OCI-LY7 (cell line): ENCODE measurements around the gene PIAS4. TPM values are rescaled to one million over a fixed set of nuclear protein-coding genes. Genes with fewer than 3 reads are reported as not detected.

ENCODE experiments used
- BruUV-seq: library from RNA; stranded (reverse); fragments of 400-500 nt; replicated peaks from 2 replicates; lab custom pipeline; 2021; lab: Mats Ljungman, UMichigan
- CTCF ChIA-PET: fragments of 300-600 bp; sonication (Branson Sonifier 250); formaldehyde crosslinking; loops from one replicate; lab custom pipeline; 2022; ENCODE audit warnings: antibody characterized with exemption; ENCODE audit not compliant: unreplicated experiment; lab: Charles Lee
- POLR2A ChIA-PET: fragments of 300-600 bp; sonication (Branson Sonifier 250); formaldehyde crosslinking; loops from one replicate; lab custom pipeline; 2022; ENCODE audit warnings: antibody characterized with exemption; lab: Charles Lee
- DNase-seq: peaks from one replicate; pipeline ENCODE4 v3.0.0-alpha.2; 2015; ENCODE audit warnings: low spot score
- H2AFZ ChIP-seq: fragments of 200-600 bp; sonication (generic), shearing (Covaris generic); 2 replicates; pipeline ENCODE4 v1.6.1; 2014; ENCODE audit warnings: mild to moderate bottlenecking, antibody characterized with exemption, low read length, moderate library complexity
- H3K27ac ChIP-seq: fragments of 200-600 bp; sonication (generic); 2 replicates; pipeline ENCODE4 v1.5.1; 2014; ENCODE audit warnings: mixed run types, low read depth, mild to moderate bottlenecking, moderate library complexity, low read length, inconsistent platforms; ENCODE audit not compliant: poor library complexity, severe bottlenecking
- H3K36me3 ChIP-seq: fragments of 200-600 bp; sonication (generic); 2 replicates; pipeline ENCODE4 v1.6.1; 2014; ENCODE audit warnings: mild to moderate bottlenecking, antibody characterized with exemption, low read length, moderate library complexity, mixed read lengths; ENCODE audit not compliant: insufficient read depth
- H3K4me1 ChIP-seq: fragments of 200-600 bp; sonication (generic); 2 replicates; pipeline ENCODE4 v1.5.1; 2014; ENCODE audit warnings: mild to moderate bottlenecking, low read length; ENCODE audit not compliant: insufficient read depth, poor library complexity, severe bottlenecking
- H3K4me2 ChIP-seq: fragments of 200-600 bp; sonication (generic); 2 replicates; pipeline ENCODE4 v1.6.1; 2014; ENCODE audit warnings: mild to moderate bottlenecking, low read length
- H3K4me3 ChIP-seq: fragments of 200-600 bp; sonication (generic); 2 replicates; pipeline ENCODE4 v1.5.1; 2014; ENCODE audit warnings: mild to moderate bottlenecking, low read depth, low read length; ENCODE audit not compliant: poor library complexity, severe bottlenecking
- H3K79me2 ChIP-seq: fragments of 200-600 bp; sonication (generic); 2 replicates; pipeline ENCODE4 v1.6.1; 2016; ENCODE audit warnings: low read depth, mild to moderate bottlenecking, low read length, moderate library complexity, mixed read lengths; ENCODE audit not compliant: insufficient read depth
- H3K9me2 ChIP-seq: fragments of 200-600 bp; sonication (generic); 2 replicates; pipeline ENCODE4 v1.6.1; 2016; ENCODE audit warnings: mild to moderate bottlenecking, low read length, mixed read lengths; ENCODE audit not compliant: insufficient read depth
- H3K9me3 ChIP-seq: fragments of 200-600 bp; sonication (generic); 2 replicates; pipeline ENCODE4 v1.6.1; 2014; ENCODE audit warnings: mild to moderate bottlenecking, mixed run types, low read length, mixed read lengths
- H4K20me1 ChIP-seq: fragments of 200-600 bp; sonication (generic); 2 replicates; pipeline ENCODE4 v1.6.1; 2014; ENCODE audit warnings: mild to moderate bottlenecking, antibody characterized with exemption, low read length, moderate library complexity, mixed read lengths; ENCODE audit not compliant: insufficient read depth
- EZH2phosphoT487 ChIP-seq: fragments of 200-600 bp; sonication (generic); IDR thresholded peaks from 2 replicates; pipeline ENCODE4 v1.6.1; 2018; ENCODE audit warnings: low read depth, borderline replicate concordance, mild to moderate bottlenecking, mixed run types, antibody characterized with exemption, low read length, moderate library complexity, mixed read lengths
- intact Hi-C: fragments of 100-400 bp; cut with micrococcal nuclease; formaldehyde crosslinking; loops from one replicate; pipeline ENCODE4 v1.10.0; 2022; ENCODE audit not compliant: unreplicated experiment
- total RNA-seq, 2 experiments: library from RNA; depleted of rRNA in 1 of 2; stranded (reverse); fragments of >200 nt in 1 of 2; shearing (Covaris generic) in 1 of 2; gene quantifications; 2 replicates each; pipeline ENCODE4 v1.2.3, GENCODE V29; 2014 to 2022
- TF ChIP-seq, protein P1 (sequence below): fragments of 200-600 bp; sonication (generic); conservative IDR thresholded peaks from 2 replicates; pipeline ENCODE4 v1.5.1; 2014; ENCODE audit warnings: mild to moderate bottlenecking, antibody characterized with exemption, low read length, moderate library complexity, mixed read lengths

PIAS4 gene
- total RNA-seq, 2 experiments from 2014 or later, result 25.3 to 35.0 TPM

DNA sequence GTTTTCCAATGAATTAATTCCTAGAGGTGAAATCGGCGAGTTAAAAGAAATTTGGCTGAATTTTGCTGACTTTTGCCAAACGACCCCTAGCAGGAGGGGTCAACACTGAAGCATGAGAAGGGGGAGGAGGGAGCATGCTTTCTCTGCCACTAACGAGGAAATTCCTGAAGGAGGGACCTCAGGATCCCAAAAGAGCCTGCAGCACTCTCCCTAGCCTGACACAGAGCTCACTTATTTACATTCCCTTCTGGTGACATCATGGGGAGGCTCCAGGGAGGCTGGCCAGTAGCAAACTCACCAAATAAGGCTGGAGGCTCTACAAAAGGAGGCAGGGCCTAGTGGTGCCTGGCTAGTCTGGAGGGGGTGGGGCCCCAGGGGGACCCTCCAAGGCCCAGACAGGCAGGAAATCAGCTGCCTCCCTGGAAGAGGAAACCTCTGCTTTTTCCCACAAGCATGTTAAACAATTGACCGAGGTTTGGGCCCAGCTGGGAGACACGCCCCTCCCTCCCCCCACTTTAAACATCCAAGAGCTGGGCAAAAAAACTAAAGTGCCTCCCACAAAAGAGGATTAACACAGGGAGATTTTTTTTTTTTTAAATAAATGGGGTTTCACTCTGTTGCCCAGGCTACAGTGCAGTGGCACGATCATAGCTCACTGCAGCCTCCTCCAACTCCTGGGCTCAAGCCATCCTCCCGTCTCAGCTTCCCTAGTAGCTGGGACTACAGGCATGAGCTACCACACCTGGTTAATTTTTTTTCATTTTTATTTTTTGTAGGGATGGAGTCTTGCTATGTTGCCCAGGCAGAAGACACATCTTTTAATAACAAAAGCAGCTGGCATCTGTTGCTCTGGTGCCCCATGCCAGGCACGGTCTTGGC lies 38.7 kb upstream of the PIAS4 start:
- intact Hi-C loops, result no loop called here
- CTCF ChIA-PET, result interaction anchor here (0.5 kb wide), 1 partner anchor 13 kb away, joined by 4 read pairs; no protein-coding TSS in a partner anchor
- BruUV-seq, result no TSS peak
- no peaks in the 10 kb centered on the region; the same call in 1 of the 2 replicates for H4K20me1 ChIP-seq
- no peak overlapping the region for H3K27ac ChIP-seq
- H3K4me1 ChIP-seq, result peaks cover 21% of the 10 kb centered on the region
- no peaks in the 10 kb centered on the region for H3K9me3 ChIP-seq
- H3K4me3 ChIP-seq, result no peak overlapping the region
- TF ChIP-seq EZH2phosphoT487, result no peak
- TF ChIP-seq, protein P1, sequence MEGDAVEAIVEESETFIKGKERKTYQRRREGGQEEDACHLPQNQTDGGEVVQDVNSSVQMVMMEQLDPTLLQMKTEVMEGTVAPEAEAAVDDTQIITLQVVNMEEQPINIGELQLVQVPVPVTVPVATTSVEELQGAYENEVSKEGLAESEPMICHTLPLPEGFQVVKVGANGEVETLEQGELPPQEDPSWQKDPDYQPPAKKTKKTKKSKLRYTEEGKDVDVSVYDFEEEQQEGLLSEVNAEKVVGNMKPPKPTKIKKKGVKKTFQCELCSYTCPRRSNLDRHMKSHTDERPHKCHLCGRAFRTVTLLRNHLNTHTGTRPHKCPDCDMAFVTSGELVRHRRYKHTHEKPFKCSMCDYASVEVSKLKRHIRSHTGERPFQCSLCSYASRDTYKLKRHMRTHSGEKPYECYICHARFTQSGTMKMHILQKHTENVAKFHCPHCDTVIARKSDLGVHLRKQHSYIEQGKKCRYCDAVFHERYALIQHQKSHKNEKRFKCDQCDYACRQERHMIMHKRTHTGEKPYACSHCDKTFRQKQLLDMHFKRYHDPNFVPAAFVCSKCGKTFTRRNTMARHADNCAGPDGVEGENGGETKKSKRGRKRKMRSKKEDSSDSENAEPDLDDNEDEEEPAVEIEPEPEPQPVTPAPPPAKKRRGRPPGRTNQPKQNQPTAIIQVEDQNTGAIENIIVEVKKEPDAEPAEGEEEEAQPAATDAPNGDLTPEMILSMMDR, result no peak
- H2AFZ ChIP-seq, result no peak overlapping the region
- peaks cover 49% of the 10 kb centered on the region for H3K36me3 ChIP-seq
- POLR2A ChIA-PET, result interaction anchor here (1.9 kb wide), 1 partner anchor 15 kb away, joined by 7 read pairs; no protein-coding TSS in a partner anchor
- H3K9me2 ChIP-seq, result no peaks in the 10 kb centered on the region
- peaks cover 18% of the 10 kb centered on the region; the same call in 1 of the 2 replicates for H3K79me2 ChIP-seq
- no peak for DNase-seq
- no peak overlapping the region; the same call in 1 of the 2 replicates for H3K4me2 ChIP-seq

DNA sequence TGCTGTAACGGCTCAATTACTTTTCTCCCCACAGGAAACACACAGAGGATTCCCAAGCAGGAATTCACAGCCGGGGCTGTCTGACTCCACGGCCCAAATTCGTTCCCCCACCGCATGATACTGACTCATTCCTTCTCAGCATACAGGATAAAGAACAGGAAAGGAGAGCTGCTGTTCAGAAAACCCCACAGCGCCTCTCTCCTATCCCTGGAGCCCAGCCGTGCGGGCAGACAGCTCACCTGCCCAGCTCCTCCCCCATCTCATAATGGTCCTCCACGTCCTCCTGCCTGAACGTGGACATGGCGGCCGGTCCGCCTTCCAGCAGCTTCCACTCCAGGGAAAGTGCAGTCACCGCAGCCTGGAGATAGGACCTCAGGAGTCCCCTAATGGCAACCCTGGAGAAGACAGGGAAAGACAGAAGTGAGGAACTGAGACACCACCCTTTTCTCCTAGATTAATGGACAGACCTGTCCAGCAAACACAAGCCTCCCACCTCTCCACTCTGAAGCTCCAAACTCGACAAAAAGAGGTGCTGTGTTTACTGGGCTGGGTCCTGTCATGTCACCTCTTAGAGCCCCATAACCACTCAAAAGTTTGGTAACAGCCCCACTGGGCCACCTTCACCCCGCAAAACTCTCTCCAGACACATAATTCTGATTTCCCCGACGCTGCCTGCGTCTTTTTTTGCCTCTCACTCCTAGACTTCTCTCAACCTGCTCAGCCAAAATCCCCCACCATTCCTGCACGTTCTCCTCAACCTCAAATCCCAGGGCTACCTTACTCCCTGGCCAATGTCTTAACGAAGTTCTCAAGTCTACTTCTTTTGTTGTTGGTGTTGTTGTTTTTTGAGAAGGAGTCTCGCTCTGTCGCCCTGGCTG lies 37.9 kb upstream of the PIAS4 start:
- Histone ChIP-seq H3K9me3 (no peaks in the 10 kb centered on the region), H2AFZ (no peak overlapping the region), H3K36me3 (peaks cover 41% of the 10 kb centered on the region), H3K27ac (no peak overlapping the region), H3K79me2 (peaks cover 18% of the 10 kb centered on the region; the same call in 1 of the 2 replicates), H3K4me1 (peaks cover 21% of the 10 kb centered on the region), H3K9me2 (no peaks in the 10 kb centered on the region), H4K20me1 (no peaks in the 10 kb centered on the region; the same call in 1 of the 2 replicates), H3K4me2 (peak overlapping the region; percentile 96), H3K4me3 (peak overlapping the region; percentile 96)
- CTCF ChIA-PET, result interaction anchor here (0.5 to 0.6 kb wide), 2 partner anchors 12 to 31 kb away, joined by 4 to 5 read pairs; no protein-coding TSS in a partner anchor
- POLR2A ChIA-PET, result interaction anchor here (1.9 kb wide), 1 partner anchor 14 kb away, joined by 7 read pairs; no protein-coding TSS in a partner anchor
- no peak for DNase-seq
- no peak for TF ChIP-seq EZH2phosphoT487
- TF ChIP-seq, protein P1, result 0 out of 2 replicates have a peak, but pooled peaks have one; percentile 18
- BruUV-seq, result no TSS peak
- intact Hi-C loops, result no loop called here
